K562 (cell line): ENCODE data around the gene C1orf116. TPM values are rescaled to one million over a fixed set of nuclear protein-coding genes. Genes with fewer than 3 reads are reported as not detected.

Experiments
- C11orf30 ChIP-seq: fragments of 450-650 bp; IDR thresholded peaks from 2 replicates; pipeline ENCODE4 v1.6.1; 2016; ENCODE audit warnings: low read depth, mild to moderate bottlenecking
- FOSL1 ChIP-seq: fragments of 200-800 bp; sonication (Bioruptor generic); conservative IDR thresholded peaks from 2 replicates; pipeline ENCODE4 v1.6.1; 2016; ENCODE audit warnings: missing genetic modification characterization, missing compliant biosample characterization
- FOXK2 ChIP-seq, 2 experiments: fragments of 450-650 bp; IDR thresholded peaks in 1 of 2; conservative IDR thresholded peaks in 1 of 2; 2 replicates each; pipeline ENCODE4 v1.6.1; 2016; ENCODE audit warnings: low read depth in 2 of 2, mild to moderate bottlenecking in 1 of 2
- HDAC1 ChIP-seq, 2 experiments: fragments of 450-650 bp; IDR thresholded peaks; 2 replicates each; pipeline ENCODE4 v1.6.1; 2016 to 2017; ENCODE audit warnings: inconsistent platforms in 1 of 2, mild to moderate bottlenecking in 1 of 2, moderate library complexity in 1 of 2
- HDGF ChIP-seq: fragments of 450-650 bp; IDR thresholded peaks from 2 replicates; pipeline ENCODE4 v1.6.1; 2016
- LCOR ChIP-seq: sonication (generic); formaldehyde crosslinking; IDR thresholded peaks from 2 replicates; pipeline ENCODE4 v1.8.0; 2022; ENCODE audit warnings: mild to moderate bottlenecking, missing genetic modification reagents
- MAFK ChIP-seq: IDR thresholded peaks from 2 replicates; pipeline ENCODE4 v1.6.1; 2011; ENCODE audit warnings: low read length, improper control_type of control experiment
- NFE2 ChIP-seq: IDR thresholded peaks from 2 replicates; pipeline ENCODE4 v1.6.1; 2014; ENCODE audit warnings: antibody characterized with exemption, low read depth
- PRPF4 ChIP-seq: fragments of 200-400 bp; formaldehyde crosslinking; IDR thresholded peaks from one replicate; pipeline ENCODE4 v1.6.1; 2017; ENCODE audit warnings: low read length, low read depth, mild to moderate bottlenecking; ENCODE audit not compliant: insufficient read depth, poor library complexity, severe bottlenecking
- RFX1 ChIP-seq: fragments of 450-650 bp; IDR thresholded peaks from 2 replicates; pipeline ENCODE4 v1.6.1; 2016; ENCODE audit warnings: mild to moderate bottlenecking, moderate library complexity
- SMARCB1 ChIP-seq: IDR thresholded peaks from 2 replicates; pipeline ENCODE4 v1.6.1; 2011; ENCODE audit warnings: improper control_type of control experiment, low read depth; ENCODE audit not compliant: insufficient read length
- SP1 ChIP-seq: sonication (generic); formaldehyde crosslinking; IDR thresholded peaks from 2 replicates; pipeline ENCODE4 v1.8.1; 2022; ENCODE audit warnings: mild to moderate bottlenecking, missing genetic modification reagents
- SRF ChIP-seq, 2 experiments: fragments of 250-450, 450-650 bp in 1 of 2; sonication (Bioruptor Pico) in 1 of 2; sonication (generic) in 1 of 2; formaldehyde crosslinking; IDR thresholded peaks; 2 replicates each; pipeline versions ENCODE4 v1.5.0 to v1.5.1; 2020 to 2022; ENCODE audit warnings: mild to moderate bottlenecking in 1 of 2, missing genetic modification reagents in 1 of 2
- VEZF1 ChIP-seq: fragments of 200-800 bp; sonication (Bioruptor generic); IDR thresholded peaks from 2 replicates; pipeline ENCODE4 v1.6.1; 2017; ENCODE audit warnings: missing genetic modification characterization, missing compliant biosample characterization
- ZBTB40 ChIP-seq, 2 experiments: fragments of 450-650 bp in 1 of 2; sonication (generic) in 1 of 2; formaldehyde crosslinking in 1 of 2; IDR thresholded peaks; 2 replicates each; pipeline versions ENCODE4 v1.7.1 to v1.9.0; 2016 to 2022; ENCODE audit warnings: inconsistent platforms in 1 of 2, mild to moderate bottlenecking in 1 of 2, missing genetic modification reagents in 1 of 2
- ZEB2 ChIP-seq: fragments of 450-650 bp; IDR thresholded peaks from 2 replicates; pipeline ENCODE4 v1.6.1; 2016
- ZKSCAN1 ChIP-seq: fragments of 150-350 bp; IDR thresholded peaks from 2 replicates; pipeline ENCODE4 v1.6.1; 2016; ENCODE audit warnings: low read depth, low read length
- ZNF263 ChIP-seq: sonication (generic); formaldehyde crosslinking; IDR thresholded peaks from 2 replicates; pipeline ENCODE4 v1.8.0; 2022; ENCODE audit warnings: mild to moderate bottlenecking, missing genetic modification reagents, borderline replicate concordance
- ZNF316 ChIP-seq: fragments of 450-650 bp; IDR thresholded peaks from 2 replicates; pipeline ENCODE4 v1.6.1; 2016
- ZNF79 ChIP-seq: fragments of 250-450 bp; sonication (Bioruptor Pico); IDR thresholded peaks from 2 replicates; pipeline ENCODE4 v1.4.0; 2020; ENCODE audit warnings: low read depth, mild to moderate bottlenecking, moderate library complexity
- polyA plus RNA-seq, 8 experiments: library from polyadenylated mRNA; depleted of rRNA in 4 of 8; stranded (reverse) in 5 of 8; unstranded in 3 of 8; fragments of >200 nt; fragmentation: Nextera tagmentation in 2 of 8; fragmentation: Illumina TruSeq in 1 of 8; extraction: Ambion mirVana in 2 of 8; extraction: Trizol in 1 of 8; gene quantifications; 2 replicates each; pipeline versions ENCODE4 v1.2.1 to v1.2.3, GENCODE V29; 2011 to 2014; ENCODE audit warnings: inconsistent platforms in 1 of 8, missing spikeins in 1 of 8
- total RNA-seq, 7 experiments: library from RNA; depleted of rRNA in 6 of 7; stranded (reverse); fragments of >200 nt in 6 of 7; fragmentation: Illumina TruSeq in 2 of 7; extraction: Trizol in 2 of 7; gene quantifications; 2 replicates each; pipeline versions ENCODE4 v1.2.1 to v1.2.3, GENCODE V29; 2011 to 2021; ENCODE audit warnings: low replicate concordance in 1 of 7

Gene C1orf116
- total and polyA plus RNA-seq, 9 of the 15 experiments (the other 6 are each of a cell fraction or from before 2014, with no cell fraction given): 0.62 to 3.0 (median 0.95) TPM

GRCh38 chr1:207032528-207033017 is at the start of gene C1orf116 (continued):
- TF ChIP-seq SP1 (CRISPR knock-in tag) (no peak), C11orf30 (peak; percentile 56), NFE2 (peak; percentile 70), RFX1 (no peak), SRF (CRISPR knock-in tag; IDR thresholded peaks at IDR 0.05) (peak in 1 of 2 experiments; percentile 81; a peak in 1 of 4 replicates), HDGF (peak; percentile 64; the same call in 1 of the 2 replicates), MAFK (peak; percentile 45; the same call in 1 of the 2 replicates), FOSL1 (tag) (no peak), LCOR (CRISPR knock-in tag) (0 out of 2 replicates have a peak, but pooled peaks have one; percentile 35), HDAC1 (IDR thresholded peaks at IDR 0.05) (peak in 1 of 2 experiments; percentile 70; a peak in 2 of 4 replicates), ZNF79 (CRISPR knock-in tag) (no peak), ZNF263 (peak; percentile 29; the same call in 1 of the 2 replicates), ZKSCAN1 (no peak), ZNF316 (peak; percentile 53), FOXK2 (conservative IDR thresholded peaks at IDR 0.05 in 1 of 2, IDR thresholded peaks at IDR 0.05 in 1 of 2; ENCODE audit: low read depth in 2 of 2) (peak in 1 of 2 experiments; percentile 49; a peak in 2 of 4 replicates), SMARCB1 (no peak), PRPF4 (no peak), ZBTB40 (IDR thresholded peaks at IDR 0.05) (peak; percentile 79), ZBTB40 (CRISPR knock-in tag; IDR thresholded peaks at IDR 0.05) (no peak), VEZF1 (CRISPR knock-in tag) (peak; percentile 79), ZEB2 (peak; percentile 88)
